Neural progenitor cell (in vitro differentiated cells): ENCODE data around the gene HSD17B2. TPM values are rescaled to one million over a fixed set of nuclear protein-coding genes. Genes with fewer than 3 reads are reported as not detected.

Experiments used
- DNase-seq: peaks from one replicate; pipeline ENCODE4 v3.0.0-alpha.2; 2016; ENCODE audit warnings: low spot score
- H2AFZ ChIP-seq: fragments of 200-600 bp; sonication (generic); replicated peaks from 2 replicates; pipeline ENCODE4 v1.6.1; 2016; ENCODE audit warnings: antibody characterized with exemption
- H3F3A ChIP-seq: fragments of 200-600 bp; sonication (generic); 2 replicates; pipeline ENCODE4 v1.6.1; 2016; ENCODE audit warnings: antibody characterized with exemption, low read depth
- H3K27ac ChIP-seq: fragments of 200-600 bp; sonication (generic); 2 replicates; pipeline ENCODE4 v1.5.1; 2016; ENCODE audit warnings: mild to moderate bottlenecking
- H3K27me3 ChIP-seq: fragments of 200-600 bp; sonication (generic); 2 replicates; pipeline ENCODE4 v1.6.1; 2016; ENCODE audit warnings: mild to moderate bottlenecking, moderate library complexity
- H3K36me3 ChIP-seq: fragments of 200-600 bp; sonication (generic); 2 replicates; pipeline ENCODE4 v1.5.1; 2016
- H3K4me1 ChIP-seq: fragments of 200-600 bp; sonication (generic); 2 replicates; pipeline ENCODE4 v1.6.1; 2016; ENCODE audit warnings: mixed run types
- H3K4me2 ChIP-seq: fragments of 200-600 bp; sonication (generic); 2 replicates; pipeline ENCODE4 v1.6.1; 2016
- H3K4me3 ChIP-seq: fragments of 200-600 bp; sonication (generic); 2 replicates; pipeline ENCODE4 v1.5.1; 2016
- H3K79me2 ChIP-seq: fragments of 200-600 bp; sonication (generic); 2 replicates; pipeline ENCODE4 v1.6.1; 2016; ENCODE audit warnings: low read depth
- H3K9ac ChIP-seq: fragments of 200-600 bp; sonication (generic); 2 replicates; pipeline ENCODE4 v1.6.1; 2016
- H3K9me3 ChIP-seq: fragments of 200-600 bp; sonication (generic); 2 replicates; pipeline ENCODE4 v1.5.1; 2016; ENCODE audit warnings: low read depth
- H4K20me1 ChIP-seq: fragments of 200-600 bp; sonication (generic); 2 replicates; pipeline ENCODE4 v1.6.1; 2016; ENCODE audit warnings: low read depth
- H3K27ac Mint-ChIP-seq: 3 replicates; pipeline ENCODE4 v1.8.0; 2021; ENCODE audit warnings: mixed read lengths
- H3K27me3 Mint-ChIP-seq: 2 replicates; pipeline ENCODE4 v1.8.0; 2022; ENCODE audit warnings: low read depth, mild to moderate bottlenecking, inconsistent platforms, moderate library complexity, mixed read lengths; ENCODE audit not compliant: insufficient read depth
- H3K36me3 Mint-ChIP-seq: 3 replicates; pipeline ENCODE4 v1.8.0; 2021; ENCODE audit warnings: mixed read lengths
- H3K4me1 Mint-ChIP-seq: 3 replicates; pipeline ENCODE4 v1.8.0; 2021; ENCODE audit warnings: mixed read lengths
- H3K4me3 Mint-ChIP-seq: 3 replicates; pipeline ENCODE4 v1.8.0; 2021; ENCODE audit warnings: mild to moderate bottlenecking, moderate library complexity, mixed read lengths
- H3K9me3 Mint-ChIP-seq: 3 replicates; pipeline ENCODE4 v1.8.0; 2020; ENCODE audit warnings: mixed read lengths
- EZH2 ChIP-seq: fragments of 200-600 bp; sonication (generic); IDR thresholded peaks from 2 replicates; pipeline ENCODE4 v1.6.1; 2017; ENCODE audit warnings: antibody characterized with exemption, mild to moderate bottlenecking, moderate library complexity
- EZH2phosphoT487 ChIP-seq: fragments of 200-600 bp; sonication (generic); IDR thresholded peaks from 2 replicates; pipeline ENCODE4 v1.6.1; 2017; ENCODE audit warnings: antibody characterized with exemption
- total RNA-seq: library from RNA; depleted of rRNA; stranded (reverse); fragments of >200 nt; gene quantifications from 2 replicates; pipeline ENCODE4 v1.2.3, GENCODE V29; 2015; ENCODE audit warnings: low replicate concordance
- TF ChIP-seq, protein P1 (sequence below): fragments of 200-600 bp; sonication (generic); IDR thresholded peaks from 2 replicates; pipeline ENCODE4 v1.5.1; 2017; ENCODE audit warnings: antibody characterized with exemption, mild to moderate bottlenecking

HSD17B2 gene
- total RNA-seq, 1 donor from 2014 or later = not detected

DNA sequence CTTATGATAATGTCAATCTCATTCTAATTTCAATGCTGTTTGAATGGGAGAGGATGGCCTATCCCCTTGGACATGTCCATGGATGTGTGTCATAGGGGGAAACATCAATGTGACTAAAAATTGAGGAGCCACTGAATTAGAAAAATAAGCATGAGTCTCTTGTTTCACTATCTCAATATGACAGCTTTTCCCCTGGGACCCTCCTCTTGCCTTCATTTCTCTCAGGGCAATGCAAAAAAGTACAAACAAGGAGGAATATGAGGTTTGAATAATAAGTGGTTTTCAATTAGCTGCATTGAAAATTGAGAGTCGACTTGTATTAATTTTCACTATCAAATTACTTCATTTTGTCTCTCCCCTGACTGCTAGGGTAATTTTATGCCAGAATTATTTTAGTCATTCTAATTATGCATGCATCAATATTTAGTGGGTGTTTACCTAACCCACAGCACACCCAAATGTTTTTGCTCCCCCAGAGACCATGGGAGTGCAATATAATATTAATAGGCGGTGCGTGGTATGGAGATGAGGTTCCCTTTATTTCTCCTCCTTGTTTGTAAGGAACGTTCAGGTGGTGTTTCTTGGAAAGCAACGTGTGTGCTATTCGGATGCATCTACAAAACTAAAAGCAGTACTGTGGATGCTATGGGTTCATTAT lies 17.0 kb upstream of the HSD17B2 start:
- Mint-ChIP-seq H3K9me3 (peaks cover 10% of the 10 kb centered on the region), H3K4me3 (no peak overlapping the region), H3K27ac (no peak overlapping the region), H3K27me3 (peaks cover 2% of the 10 kb centered on the region), H3K36me3 (no peaks in the 10 kb centered on the region), H3K4me1 (no peaks in the 10 kb centered on the region)
- TF ChIP-seq, protein P1, sequence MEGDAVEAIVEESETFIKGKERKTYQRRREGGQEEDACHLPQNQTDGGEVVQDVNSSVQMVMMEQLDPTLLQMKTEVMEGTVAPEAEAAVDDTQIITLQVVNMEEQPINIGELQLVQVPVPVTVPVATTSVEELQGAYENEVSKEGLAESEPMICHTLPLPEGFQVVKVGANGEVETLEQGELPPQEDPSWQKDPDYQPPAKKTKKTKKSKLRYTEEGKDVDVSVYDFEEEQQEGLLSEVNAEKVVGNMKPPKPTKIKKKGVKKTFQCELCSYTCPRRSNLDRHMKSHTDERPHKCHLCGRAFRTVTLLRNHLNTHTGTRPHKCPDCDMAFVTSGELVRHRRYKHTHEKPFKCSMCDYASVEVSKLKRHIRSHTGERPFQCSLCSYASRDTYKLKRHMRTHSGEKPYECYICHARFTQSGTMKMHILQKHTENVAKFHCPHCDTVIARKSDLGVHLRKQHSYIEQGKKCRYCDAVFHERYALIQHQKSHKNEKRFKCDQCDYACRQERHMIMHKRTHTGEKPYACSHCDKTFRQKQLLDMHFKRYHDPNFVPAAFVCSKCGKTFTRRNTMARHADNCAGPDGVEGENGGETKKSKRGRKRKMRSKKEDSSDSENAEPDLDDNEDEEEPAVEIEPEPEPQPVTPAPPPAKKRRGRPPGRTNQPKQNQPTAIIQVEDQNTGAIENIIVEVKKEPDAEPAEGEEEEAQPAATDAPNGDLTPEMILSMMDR = no peak
- TF ChIP-seq EZH2 (no peak), EZH2phosphoT487 (no peak)
- Histone ChIP-seq H3K4me1 (no peaks in the 10 kb centered on the region), H3K27ac (no peak overlapping the region), H3K4me2 (no peak overlapping the region), H3K79me2 (no peaks in the 10 kb centered on the region), H2AFZ (no peak overlapping the region), H3K9me3 (no peaks in the 10 kb centered on the region), H3K27me3 (no peaks in the 10 kb centered on the region), H3K9ac (no peak overlapping the region), H4K20me1 (no peaks in the 10 kb centered on the region), H3F3A (no peaks in the 10 kb centered on the region), H3K4me3 (no peak overlapping the region), H3K36me3 (no peaks in the 10 kb centered on the region)
- no peak for DNase-seq

DNA sequence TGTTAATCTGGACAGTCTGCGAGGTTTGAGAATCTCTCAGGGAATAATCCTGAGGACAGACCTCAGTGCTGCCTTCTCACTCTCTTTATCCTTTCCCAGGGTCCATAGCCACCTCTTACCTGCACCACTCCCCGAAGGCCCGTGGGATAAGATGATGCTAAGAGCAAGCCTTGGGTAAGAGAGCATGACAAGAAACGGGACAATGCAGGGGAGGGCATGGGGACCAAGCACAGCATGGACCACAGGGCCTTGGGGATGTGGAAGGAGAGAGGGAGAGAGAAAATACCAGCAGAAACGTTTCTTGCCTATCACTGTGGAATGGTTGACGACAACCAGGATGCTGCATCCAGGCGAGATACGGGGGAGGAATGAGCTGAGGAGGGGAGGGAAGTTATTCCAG lies 15.5 kb upstream of the HSD17B2 start:
- no peak overlapping the region for H3K4me2 ChIP-seq
- no peaks in the 10 kb centered on the region for H3K27me3 ChIP-seq
- Mint-ChIP-seq H3K9me3 (peaks cover 19% of the 10 kb centered on the region), H3K4me1 (no peaks in the 10 kb centered on the region), H3K4me3 (no peak overlapping the region), H3K36me3 (no peaks in the 10 kb centered on the region), H3K27ac (no peak overlapping the region), H3K27me3 (peaks cover 2% of the 10 kb centered on the region)
- TF ChIP-seq EZH2 (no peak), EZH2phosphoT487 (no peak)
- TF ChIP-seq, protein P1 = no peak
- no peaks in the 10 kb centered on the region for H3K36me3 ChIP-seq
- H3K9ac ChIP-seq = no peak overlapping the region
- H4K20me1 ChIP-seq = no peaks in the 10 kb centered on the region
- no peaks in the 10 kb centered on the region for H3K79me2 ChIP-seq
- no peaks in the 10 kb centered on the region for H3K4me1 ChIP-seq
- no peak for DNase-seq
- no peak overlapping the region for H3K4me3 ChIP-seq
- H3K27ac ChIP-seq = no peak overlapping the region
- no peaks in the 10 kb centered on the region for H3K9me3 ChIP-seq
- H2AFZ ChIP-seq = no peak overlapping the region
- H3F3A ChIP-seq = no peaks in the 10 kb centered on the region

DNA sequence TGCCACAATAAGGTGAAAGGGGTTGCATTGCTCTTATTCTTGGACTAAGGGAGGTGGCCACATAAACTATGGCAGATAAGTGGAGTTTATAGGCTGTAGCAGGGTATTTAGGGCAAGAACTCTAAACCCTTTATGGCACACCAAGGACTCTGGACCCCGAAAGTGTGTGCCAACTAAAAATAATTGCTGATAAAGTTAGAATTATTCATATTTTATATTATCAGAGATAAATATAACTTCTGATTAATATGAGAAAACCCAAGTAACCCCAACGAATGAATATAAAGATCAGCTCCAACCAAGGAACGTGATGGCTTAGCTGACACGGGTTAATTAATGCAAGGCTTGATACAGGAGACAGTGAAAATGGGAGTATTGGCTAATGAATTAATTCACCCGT lies 15.0 kb upstream of the HSD17B2 start:
- no peaks in the 10 kb centered on the region for H3K36me3 Mint-ChIP-seq
- peaks cover 17% of the 10 kb centered on the region for H3K9me3 Mint-ChIP-seq
- TF ChIP-seq EZH2phosphoT487 (no peak), EZH2 (no peak)
- TF ChIP-seq, protein P1 = no peak
- Histone ChIP-seq H3F3A (no peaks in the 10 kb centered on the region), H3K4me2 (no peak overlapping the region), H3K79me2 (no peaks in the 10 kb centered on the region), H3K36me3 (no peaks in the 10 kb centered on the region), H4K20me1 (no peaks in the 10 kb centered on the region), H3K4me1 (no peaks in the 10 kb centered on the region), H3K27ac (no peak overlapping the region), H3K9ac (no peak overlapping the region), H3K9me3 (no peaks in the 10 kb centered on the region), H3K27me3 (no peaks in the 10 kb centered on the region), H3K4me3 (no peak overlapping the region), H2AFZ (no peak overlapping the region)
- H3K4me1 Mint-ChIP-seq = no peaks in the 10 kb centered on the region
- H3K4me3 Mint-ChIP-seq = no peak overlapping the region
- peaks cover 2% of the 10 kb centered on the region for H3K27me3 Mint-ChIP-seq
- DNase-seq = no peak
- H3K27ac Mint-ChIP-seq = no peak overlapping the region
